HepG2 (cell line): ENCODE data around the gene CPPED1. TPM values are rescaled to one million over a fixed set of nuclear protein-coding genes. Genes with fewer than 3 reads are reported as not detected.

Source experiments
- ATAC-seq: fragments of 200-7000 bp; cut with Tn5 transposase; 3 replicates; pipeline ENCODE4 v1.9.1; 2020; ENCODE audit warnings: mild to moderate bottlenecking, moderate library complexity
- BruUV-seq: library from RNA; stranded (reverse); fragments of 400-500 nt; replicated peaks from 2 replicates; lab custom pipeline; 2021; lab: Mats Ljungman, UMichigan
- CTCF ChIA-PET: fragments of 300-600 bp; formaldehyde crosslinking; extraction: SDS; loops from one replicate; lab custom pipeline; 2021; ENCODE audit warnings: low total read pairs, inconsistent platforms, low intra/inter-chr PET ratio; lab: Yijun Ruan, JAX
- POLR2A ChIA-PET: fragments of 350-600 bp; sonication (Branson Sonifier 250); formaldehyde crosslinking; loops from one replicate; lab custom pipeline; 2020; ENCODE audit warnings: antibody characterized with exemption, inconsistent platforms; lab: Yijun Ruan, JAX
- DNase-seq: peaks from one replicate; pipeline ENCODE4 v3.0.0-alpha.2; 2015; ENCODE audit warnings: low spot score
- FAIRE-seq: peaks from 3 replicates; lab custom pipeline; 2011; peaks lifted over from hg19 to GRCh38; lab: Jason Lieb, UNC
- H2AFZ ChIP-seq: one replicate; pipeline ENCODE4 v1.6.1; 2011; ENCODE audit warnings: low read length, inconsistent platforms
- H3K27ac ChIP-seq: fragments of 300-600 bp; 3 replicates; pipeline ENCODE4 v1.8.0; 2011; ENCODE audit warnings: mixed run types, mild to moderate bottlenecking, mixed read lengths, low read length, inconsistent platforms; ENCODE audit not compliant: insufficient read depth; ENCODE audit errors: extremely low read length
- H3K27me3 ChIP-seq, 2 experiments: fragments of 200-600 bp in 1 of 2; 2 replicates in 1 of 2; 3 replicates in 1 of 2; pipeline versions ENCODE4 v1.6.0 to v1.8.0; 2011; ENCODE audit warnings: low read length in 2 of 2, mild to moderate bottlenecking in 2 of 2, moderate library complexity in 2 of 2, inconsistent platforms in 1 of 2; ENCODE audit not compliant: insufficient read depth in 2 of 2, control insufficient read depth in 1 of 2
- H3K36me3 ChIP-seq, 2 experiments: fragments of 200-600 bp in 1 of 2; replicated peaks in 1 of 2; 2 replicates in 1 of 2; 3 replicates in 1 of 2; pipeline versions ENCODE4 v1.5.1 to v1.8.0; 2011; ENCODE audit warnings: low read length in 2 of 2, inconsistent platforms in 1 of 2; ENCODE audit not compliant: insufficient read depth in 2 of 2, control insufficient read depth in 1 of 2
- H3K4me1 ChIP-seq: 2 replicates; pipeline ENCODE4 v1.5.1; 2012; ENCODE audit warnings: low read length, inconsistent platforms; ENCODE audit not compliant: insufficient read depth
- H3K4me2 ChIP-seq: 2 replicates; pipeline ENCODE4 v1.6.0; 2011; ENCODE audit warnings: low read depth, low read length, inconsistent platforms
- H3K4me3 ChIP-seq, 3 experiments: fragments of 200-600 bp in 1 of 3; sonication (generic), shearing (Covaris generic) in 1 of 3; replicated peaks in 1 of 3; 2 replicates each; pipeline ENCODE4 v1.5.1; 2011 to 2016; ENCODE audit warnings: low read length in 3 of 3, inconsistent platforms in 2 of 3, low read depth in 2 of 3, mild to moderate bottlenecking in 2 of 3, control low read depth in 1 of 3, mixed read lengths in 1 of 3; ENCODE audit not compliant: insufficient read depth in 1 of 3
- H3K79me2 ChIP-seq: one replicate; pipeline ENCODE4 v1.6.1; 2011; ENCODE audit warnings: low read length, inconsistent platforms; ENCODE audit not compliant: insufficient read depth
- H3K9ac ChIP-seq: 2 replicates; pipeline ENCODE4 v1.6.0; 2011; ENCODE audit warnings: mild to moderate bottlenecking, low read depth, low read length, inconsistent platforms; ENCODE audit not compliant: insufficient read depth
- H3K9me3 ChIP-seq: 2 replicates; pipeline ENCODE4 v1.5.1; 2012; ENCODE audit warnings: mild to moderate bottlenecking, low read length
- H4K20me1 ChIP-seq: 2 replicates; pipeline ENCODE4 v1.6.0; 2011; ENCODE audit warnings: inconsistent platforms, mild to moderate bottlenecking, low read length, moderate library complexity; ENCODE audit not compliant: insufficient read depth
- EED ChIP-seq: sonication (generic); formaldehyde crosslinking; IDR thresholded peaks from 2 replicates; pipeline ENCODE4 v1.5.0; 2020; ENCODE audit warnings: mild to moderate bottlenecking, missing genetic modification reagents
- EZH2 ChIP-seq: conservative IDR thresholded peaks from 2 replicates; pipeline ENCODE4 v1.6.1; 2012; ENCODE audit warnings: mild to moderate bottlenecking, low read depth, low read length, moderate library complexity
- FOXC1 ChIP-seq: sonication (generic); formaldehyde crosslinking; IDR thresholded peaks from 2 replicates; pipeline ENCODE4 v1.8.0; 2022; ENCODE audit warnings: mild to moderate bottlenecking, missing genetic modification reagents, borderline replicate concordance
- SMARCC2 ChIP-seq: fragments of 450-650 bp; IDR thresholded peaks from 2 replicates; pipeline ENCODE4 v1.6.1; 2017; ENCODE audit warnings: antibody characterized with exemption, mild to moderate bottlenecking
- SOX6 ChIP-seq, 2 experiments: fragments of 450-650 bp in 1 of 2; sonication (generic) in 1 of 2; formaldehyde crosslinking in 1 of 2; IDR thresholded peaks; 2 replicates each; pipeline versions ENCODE4 v1.4.0 to v1.6.1; 2017 to 2020; ENCODE audit warnings: antibody characterized with exemption in 1 of 2, mild to moderate bottlenecking in 1 of 2, missing genetic modification reagents in 1 of 2
- SRY ChIP-seq: sonication (generic); formaldehyde crosslinking; IDR thresholded peaks from 2 replicates; pipeline ENCODE4 v1.8.0; 2022; ENCODE audit warnings: mild to moderate bottlenecking, missing genetic modification reagents
- ZFP1 ChIP-seq: IDR thresholded peaks from 2 replicates; pipeline ENCODE4 v1.6.1; 2016
- ZNF10 ChIP-seq: sonication (generic); formaldehyde crosslinking; IDR thresholded peaks from 2 replicates; pipeline ENCODE4 v1.4.0; 2020; ENCODE audit warnings: mild to moderate bottlenecking, low read depth, missing genetic modification reagents, borderline replicate concordance
- ZNF121 ChIP-seq: sonication (generic); formaldehyde crosslinking; IDR thresholded peaks from 2 replicates; pipeline ENCODE4 v1.5.0; 2020; ENCODE audit warnings: mild to moderate bottlenecking, missing genetic modification reagents
- ZNF556 ChIP-seq: sonication (generic); formaldehyde crosslinking; IDR thresholded peaks from 2 replicates; pipeline ENCODE4 v1.4.0; 2020; ENCODE audit warnings: mild to moderate bottlenecking, missing genetic modification reagents, borderline replicate concordance
- ZNF883 ChIP-seq: sonication (generic); formaldehyde crosslinking; IDR thresholded peaks from 2 replicates; pipeline ENCODE4 v1.5.1; 2020; ENCODE audit warnings: mild to moderate bottlenecking, missing genetic modification reagents; ENCODE audit errors: not compliant biosample characterization
- WGBS: methylation state at CpG from one replicate; pipeline ENCODE4 v1.1.6; 2017; ENCODE audit warnings: low lambda C conversion rate; 5-methylcytosine and 5-hydroxymethylcytosine counted together
- in situ Hi-C: cut with HindIII; loops from 2 replicates; pipeline ENCODE4 v1.10.0; 2017; ENCODE audit warnings: low pct_unique_long_range_greater_than_20kb; ENCODE audit not compliant: extremely low pct_ligation_motif_present
- intact Hi-C: fragments of 100-400 bp; cut with micrococcal nuclease; formaldehyde crosslinking; loops from one replicate; pipeline ENCODE4 v1.10.0; 2022; ENCODE audit not compliant: unreplicated experiment
- polyA plus RNA-seq, 8 experiments: library from polyadenylated mRNA; depleted of rRNA in 3 of 8; stranded (reverse) in 7 of 8; unstranded in 1 of 8; fragments of >200 nt; fragmentation: Illumina TruSeq in 4 of 8; extraction: Trizol in 4 of 8; gene quantifications; 2 replicates each; pipeline versions ENCODE4 v1.2.1 to v1.2.3, GENCODE V29; 2011 to 2016; ENCODE audit warnings: low read depth in 4 of 8, missing spikeins in 1 of 8, mixed read lengths in 1 of 8; ENCODE audit not compliant: insufficient read depth in 1 of 8
- total RNA-seq, 5 experiments: library from RNA; depleted of rRNA; stranded (reverse); fragments of >200 nt; fragmentation: Illumina TruSeq; extraction: Trizol; gene quantifications; 2 replicates each; pipeline ENCODE4 v1.2.3, GENCODE V29; 2016; ENCODE audit warnings: low read depth in 1 of 5
- TF ChIP-seq, protein P1 (sequence below): sonication (generic); formaldehyde crosslinking; IDR thresholded peaks from 2 replicates; pipeline ENCODE4 v1.4.0; 2020; ENCODE audit warnings: mild to moderate bottlenecking, missing genetic modification reagents
- TF ChIP-seq, protein P2 (sequence below): sonication (generic); formaldehyde crosslinking; IDR thresholded peaks from 2 replicates; pipeline ENCODE4 v1.4.0; 2020; ENCODE audit warnings: mild to moderate bottlenecking, missing genetic modification reagents

The CPPED1 gene
- total and polyA plus RNA-seq, 2 of the 13 experiments (the other 11 are each of a cell fraction or from before 2014, with no cell fraction given): 66.6 to 71.3 TPM

DNA sequence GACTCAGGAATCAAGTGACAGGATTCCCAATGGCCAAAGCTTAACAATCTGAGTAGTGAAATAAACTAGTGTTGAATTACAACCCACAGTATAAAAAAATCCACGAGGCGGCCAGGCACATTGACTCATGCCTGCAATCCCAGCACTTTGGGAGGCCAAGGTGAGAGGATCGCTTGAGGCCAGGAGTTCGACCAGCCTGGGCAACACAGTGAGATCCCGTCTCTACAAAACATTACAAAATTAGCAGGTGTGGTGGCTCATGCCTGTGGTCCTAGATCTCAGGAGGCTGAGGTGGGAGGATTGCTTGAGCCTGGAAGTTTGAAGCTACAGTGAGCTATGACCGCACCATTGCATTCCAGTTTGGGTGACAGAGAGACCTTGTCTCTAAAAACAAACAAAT is 133.8 kb downstream of the CPPED1 start:
- H3K27me3 ChIP-seq: no peaks in the 10 kb centered on the region
- in situ Hi-C loops: no loop called here
- ChIA-PET CTCF (no interaction called here), POLR2A (no interaction called here)
- intact Hi-C loops: no loop called here
- FAIRE-seq (no peak), ATAC-seq (no peak), DNase-seq (no peak)
- TF ChIP-seq SRY (CRISPR knock-in tag) (no peak), ZNF121 (peak; percentile 58), ZNF556 (CRISPR knock-in tag) (no peak), ZNF883 (CRISPR knock-in tag) (no peak), SMARCC2 (no peak), ZNF10 (no peak), FOXC1 (CRISPR knock-in tag) (no peak)
- H3K4me3 ChIP-seq: no peak overlapping the region
- H3K79me2 ChIP-seq: no peaks in the 10 kb centered on the region
- WGBS: 86% methylated on average over 6 of the region's 6 CpGs
- peaks cover 8 to 47% of the 10 kb centered on the region in 2 experiments; a peak in 4 of 5 replicates for H3K36me3 ChIP-seq
- no peaks in the 10 kb centered on the region for H3K4me1 ChIP-seq
- no peak overlapping the region for H2AFZ ChIP-seq
- H3K27ac ChIP-seq: no peak overlapping the region
- no peaks in the 10 kb centered on the region for H4K20me1 ChIP-seq
- H3K9ac ChIP-seq: no peak overlapping the region
- peaks cover 23% of the 10 kb centered on the region for H3K9me3 ChIP-seq
- H3K4me2 ChIP-seq: no peak overlapping the region
- BruUV-seq: no TSS peak

DNA sequence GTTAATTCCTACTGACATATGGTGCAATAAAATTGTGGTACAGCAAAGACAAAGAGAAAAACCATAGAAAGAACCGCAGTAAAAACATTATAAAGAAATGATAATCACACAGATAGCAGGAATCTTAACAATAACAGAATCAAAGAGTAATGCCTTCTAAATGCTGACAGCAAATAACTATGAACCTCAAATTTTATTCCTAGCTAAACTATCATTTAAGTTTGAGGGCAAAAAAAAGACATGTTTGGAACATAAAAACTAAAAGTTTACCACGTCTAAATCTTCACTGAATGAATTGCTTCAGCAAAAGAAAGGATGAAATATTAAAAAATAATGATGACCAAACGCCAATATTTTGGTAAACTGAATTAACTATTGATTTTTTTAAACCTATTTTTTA is 135.8 kb downstream of the CPPED1 start:
- H3K4me3 ChIP-seq: no peak overlapping the region
- no peaks in the 10 kb centered on the region for H4K20me1 ChIP-seq
- H3K79me2 ChIP-seq: no peaks in the 10 kb centered on the region
- DNase-seq (no peak), FAIRE-seq (no peak), ATAC-seq (no peak)
- BruUV-seq: no TSS peak
- in situ Hi-C loops: no loop called here
- TF ChIP-seq, protein P1, sequence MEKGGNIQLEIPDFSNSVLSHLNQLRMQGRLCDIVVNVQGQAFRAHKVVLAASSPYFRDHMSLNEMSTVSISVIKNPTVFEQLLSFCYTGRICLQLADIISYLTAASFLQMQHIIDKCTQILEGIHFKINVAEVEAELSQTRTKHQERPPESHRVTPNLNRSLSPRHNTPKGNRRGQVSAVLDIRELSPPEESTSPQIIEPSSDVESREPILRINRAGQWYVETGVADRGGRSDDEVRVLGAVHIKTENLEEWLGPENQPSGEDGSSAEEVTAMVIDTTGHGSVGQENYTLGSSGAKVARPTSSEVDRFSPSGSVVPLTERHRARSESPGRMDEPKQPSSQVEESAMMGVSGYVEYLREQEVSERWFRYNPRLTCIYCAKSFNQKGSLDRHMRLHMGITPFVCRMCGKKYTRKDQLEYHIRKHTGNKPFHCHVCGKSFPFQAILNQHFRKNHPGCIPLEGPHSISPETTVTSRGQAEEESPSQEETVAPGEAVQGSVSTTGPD (CRISPR knock-in tag): no peak
- TF ChIP-seq, protein P2, sequence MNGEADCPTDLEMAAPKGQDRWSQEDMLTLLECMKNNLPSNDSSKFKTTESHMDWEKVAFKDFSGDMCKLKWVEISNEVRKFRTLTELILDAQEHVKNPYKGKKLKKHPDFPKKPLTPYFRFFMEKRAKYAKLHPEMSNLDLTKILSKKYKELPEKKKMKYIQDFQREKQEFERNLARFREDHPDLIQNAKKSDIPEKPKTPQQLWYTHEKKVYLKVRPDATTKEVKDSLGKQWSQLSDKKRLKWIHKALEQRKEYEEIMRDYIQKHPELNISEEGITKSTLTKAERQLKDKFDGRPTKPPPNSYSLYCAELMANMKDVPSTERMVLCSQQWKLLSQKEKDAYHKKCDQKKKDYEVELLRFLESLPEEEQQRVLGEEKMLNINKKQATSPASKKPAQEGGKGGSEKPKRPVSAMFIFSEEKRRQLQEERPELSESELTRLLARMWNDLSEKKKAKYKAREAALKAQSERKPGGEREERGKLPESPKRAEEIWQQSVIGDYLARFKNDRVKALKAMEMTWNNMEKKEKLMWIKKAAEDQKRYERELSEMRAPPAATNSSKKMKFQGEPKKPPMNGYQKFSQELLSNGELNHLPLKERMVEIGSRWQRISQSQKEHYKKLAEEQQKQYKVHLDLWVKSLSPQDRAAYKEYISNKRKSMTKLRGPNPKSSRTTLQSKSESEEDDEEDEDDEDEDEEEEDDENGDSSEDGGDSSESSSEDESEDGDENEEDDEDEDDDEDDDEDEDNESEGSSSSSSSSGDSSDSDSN: no peak
- TF ChIP-seq SOX6 (IDR thresholded peaks at IDR 0.05) (no peak), SOX6 (CRISPR knock-in tag; IDR thresholded peaks at IDR 0.05) (no peak), EED (CRISPR knock-in tag) (no peak), ZFP1 (CRISPR knock-in tag) (peak; percentile 100), EZH2 (no peak)
- POLR2A ChIA-PET: no interaction called here
- no peaks in the 10 kb centered on the region for H3K27me3 ChIP-seq
- CTCF ChIA-PET: no interaction called here
- intact Hi-C loops: no loop called here
- peaks cover 18 to 43% of the 10 kb centered on the region in 2 experiments; a peak in 4 of 5 replicates for H3K36me3 ChIP-seq
- H3K27ac ChIP-seq: no peak overlapping the region
- 95% methylated on average over 3 of the region's 3 CpGs for WGBS
- no peaks in the 10 kb centered on the region for H3K4me1 ChIP-seq
- H3K9me3 ChIP-seq: peaks cover 23% of the 10 kb centered on the region
- H3K9ac ChIP-seq: no peak overlapping the region
- H2AFZ ChIP-seq: no peak overlapping the region
- no peak overlapping the region for H3K4me2 ChIP-seq
